H1 (cell line): Measurements from ENCODE around the gene GABPB2. TPM values are rescaled to one million over a fixed set of nuclear protein-coding genes. Genes with fewer than 3 reads are reported as not detected.
"Not testable (repeated sequence)": the region's sequence is repeated elsewhere in the genome, so short reads cannot be mapped to it uniquely, and the experiment has no call there.

Experiments used
- CTCF ChIA-PET: fragments of 300-600 bp; sonication (Branson Sonifier 250); formaldehyde crosslinking; loops from one replicate; lab custom pipeline; 2021; ENCODE audit not compliant: partially characterized antibody; lab: Charles Lee
- POLR2A ChIA-PET: fragments of 300-600 bp; sonication (Branson Sonifier 250); formaldehyde crosslinking; loops from one replicate; lab custom pipeline; 2021; ENCODE audit warnings: inconsistent platforms; ENCODE audit not compliant: partially characterized antibody; lab: Charles Lee
- DNase-seq, 2 experiments: peaks; one replicate each; pipeline versions ENCODE4 v3.0.0 to v3.0.0-alpha.2; 2010 to 2022; ENCODE audit warnings: low spot score in 2 of 2, low read depth in 1 of 2, mixed read lengths in 1 of 2
- FAIRE-seq: peaks from 2 replicates; lab custom pipeline; 2011; peaks lifted over from hg19 to GRCh38; lab: Jason Lieb, UNC
- H2AFZ ChIP-seq: 2 replicates; pipeline ENCODE4 v1.8.1; 2012; ENCODE audit warnings: low read length, inconsistent platforms
- H2AK5ac ChIP-seq: 2 replicates; pipeline ENCODE4 v1.6.1; 2013; ENCODE audit warnings: low read depth, low read length
- H2BK120ac ChIP-seq: replicated peaks from 2 replicates; pipeline ENCODE3; 2013; ENCODE audit warnings: low read depth, low read length, inconsistent platforms
- H2BK12ac ChIP-seq: 2 replicates; pipeline ENCODE4 v1.6.1; 2013; ENCODE audit warnings: low read depth, low read length
- H2BK15ac ChIP-seq: 2 replicates; pipeline ENCODE4 v1.6.1; 2013; ENCODE audit warnings: low read length
- H2BK20ac ChIP-seq: 2 replicates; pipeline ENCODE4 v1.6.1; 2013; ENCODE audit warnings: low read length
- H2BK5ac ChIP-seq: 2 replicates; pipeline ENCODE4 v1.6.1; 2013; ENCODE audit warnings: low read depth, low read length
- H3K14ac ChIP-seq: 2 replicates; pipeline ENCODE4 v1.6.1; 2013; ENCODE audit warnings: inconsistent platforms; ENCODE audit not compliant: insufficient read length
- H3K18ac ChIP-seq: 2 replicates; pipeline ENCODE4 v1.6.1; 2013; ENCODE audit warnings: low read length; ENCODE audit errors: extremely low read depth
- H3K23ac ChIP-seq: 2 replicates; pipeline ENCODE4 v1.6.1; 2013; ENCODE audit warnings: inconsistent platforms; ENCODE audit not compliant: insufficient read length
- H3K23me2 ChIP-seq: 2 replicates; pipeline ENCODE4 v1.6.1; 2013; ENCODE audit warnings: low read depth, low read length
- H3K27ac ChIP-seq: 2 replicates; pipeline ENCODE4 v1.6.1; 2011; ENCODE audit warnings: low read depth, low read length, inconsistent platforms
- H3K27me3 ChIP-seq, 4 experiments: replicated peaks in 1 of 4; 1 replicate in 1 of 4; 2 replicates in 3 of 4; pipeline versions ENCODE4 v1.6.1 to v1.8.1; 2011 to 2013; ENCODE audit warnings: low read length in 3 of 4, mild to moderate bottlenecking in 3 of 4, inconsistent platforms in 2 of 4, mixed read lengths in 2 of 4, moderate library complexity in 1 of 4; ENCODE audit not compliant: control insufficient read depth in 3 of 4, insufficient read depth in 3 of 4; ENCODE audit errors: extremely low read depth in 1 of 4
- H3K36me3 ChIP-seq, 4 experiments: 2 replicates each; pipeline versions ENCODE4 v1.6.1 to v1.8.1; 2011 to 2013; ENCODE audit warnings: mild to moderate bottlenecking in 4 of 4, low read length in 3 of 4, moderate library complexity in 2 of 4, control low read depth in 1 of 4, inconsistent platforms in 1 of 4; ENCODE audit not compliant: insufficient read depth in 4 of 4, control insufficient read depth in 2 of 4
- H3K4ac ChIP-seq: replicated peaks from 2 replicates; pipeline ENCODE3; 2013; ENCODE audit warnings: low read length, low read depth, mixed read lengths, inconsistent platforms; ENCODE audit not compliant: insufficient read length
- H3K4me1 ChIP-seq, 4 experiments: replicated peaks in 1 of 4; 1 replicate in 1 of 4; 2 replicates in 3 of 4; pipeline versions ENCODE4 v1.6.1 to v1.8.1; 2011 to 2013; ENCODE audit warnings: low read length in 3 of 4, inconsistent platforms in 2 of 4, mixed read lengths in 1 of 4; ENCODE audit not compliant: insufficient read depth in 4 of 4, control insufficient read depth in 3 of 4
- H3K4me2 ChIP-seq, 2 experiments: 2 replicates each; pipeline versions ENCODE4 v1.6.1 to v1.8.1; 2011 to 2013; ENCODE audit warnings: low read depth in 2 of 2, low read length in 2 of 2, control low read depth in 1 of 2, inconsistent platforms in 1 of 2, mild to moderate bottlenecking in 1 of 2; ENCODE audit not compliant: insufficient read depth in 1 of 2
- H3K4me3 ChIP-seq, 4 experiments: fragments of 200-600, 300-600 bp in 1 of 4; sonication (generic), shearing (Covaris generic), sonication (Bioruptor Twin) in 1 of 4; 2 replicates each; pipeline versions ENCODE4 v1.5.1 to v1.8.1; 2011 to 2016; ENCODE audit warnings: low read length in 4 of 4, low read depth in 3 of 4, control low read depth in 2 of 4, inconsistent platforms in 2 of 4, mild to moderate bottlenecking in 2 of 4, mixed read lengths in 1 of 4, moderate library complexity in 1 of 4; ENCODE audit not compliant: insufficient read depth in 2 of 4; ENCODE audit errors: extremely low read depth in 1 of 4
- H3K56ac ChIP-seq: replicated peaks from 2 replicates; pipeline ENCODE3; 2013; ENCODE audit warnings: low read depth, mild to moderate bottlenecking, mixed read lengths, low read length, inconsistent platforms; ENCODE audit not compliant: insufficient read length
- H3K79me1 ChIP-seq: 2 replicates; pipeline ENCODE4 v1.6.1; 2013; ENCODE audit warnings: low read depth, low read length, control low read depth
- H3K79me2 ChIP-seq, 2 experiments: 2 replicates each; pipeline versions ENCODE4 v1.6.1 to v1.8.1; 2012 to 2013; ENCODE audit warnings: low read length in 2 of 2, mild to moderate bottlenecking in 2 of 2, inconsistent platforms in 1 of 2; ENCODE audit not compliant: insufficient read depth in 2 of 2, control insufficient read depth in 1 of 2
- H3K9ac ChIP-seq, 4 experiments: replicated peaks in 1 of 4; 1 replicate in 1 of 4; 2 replicates in 3 of 4; pipeline versions ENCODE4 v1.6.1 to v1.8.1; 2011 to 2013; ENCODE audit warnings: low read depth in 3 of 4, low read length in 3 of 4, control low read depth in 2 of 4, mild to moderate bottlenecking in 2 of 4, moderate library complexity in 2 of 4, inconsistent platforms in 1 of 4; ENCODE audit errors: extremely low read depth in 1 of 4
- H3K9me3 ChIP-seq, 2 experiments: 2 replicates each; pipeline versions ENCODE4 v1.6.1 to v1.8.1; 2012 to 2013; ENCODE audit warnings: mild to moderate bottlenecking in 2 of 2, moderate library complexity in 2 of 2, control low read depth in 1 of 2, inconsistent platforms in 1 of 2, low read depth in 1 of 2, low read length in 1 of 2, mixed read lengths in 1 of 2; ENCODE audit not compliant: insufficient read depth in 2 of 2
- H4K20me1 ChIP-seq, 2 experiments: replicated peaks in 1 of 2; 2 replicates each; pipeline versions ENCODE3 to v1.8.1; 2011 to 2013; ENCODE audit warnings: inconsistent platforms in 2 of 2, low read length in 2 of 2, mild to moderate bottlenecking in 1 of 2; ENCODE audit not compliant: insufficient read depth in 2 of 2, control insufficient read depth in 1 of 2
- H4K5ac ChIP-seq: 2 replicates; pipeline ENCODE4 v1.6.1; 2013; ENCODE audit warnings: low read length, low read depth, mixed read lengths, inconsistent platforms; ENCODE audit not compliant: insufficient read length
- H4K8ac ChIP-seq: 2 replicates; pipeline ENCODE4 v1.8.0; 2013; ENCODE audit warnings: mild to moderate bottlenecking, moderate library complexity, low read length, inconsistent platforms; ENCODE audit not compliant: insufficient read depth; ENCODE audit errors: extremely low read depth
- H4K91ac ChIP-seq: replicated peaks from 2 replicates; pipeline ENCODE3; 2013; ENCODE audit warnings: low read length, mixed read lengths, inconsistent platforms; ENCODE audit not compliant: insufficient read length
- WGBS, 2 experiments: shearing (Covaris generic) in 1 of 2; methylation state at CpG; one replicate each; pipeline versions ENCODE4 v1.1.6 to v1.1.7; 2013 to 2015; ENCODE audit warnings: low lambda C conversion rate in 2 of 2, mixed read lengths in 2 of 2, inconsistent platforms in 1 of 2, low coverage in 1 of 2, missing lambda C conversion rate in 1 of 2; ENCODE audit not compliant: insufficient replicate concordance in 2 of 2, insufficient coverage in 1 of 2, insufficient read length in 1 of 2; ENCODE audit errors: extremely low coverage in 1 of 2, missing lambda C conversion rate in 1 of 2; 5-methylcytosine and 5-hydroxymethylcytosine counted together
- polyA plus RNA-seq, 7 experiments: library from polyadenylated mRNA; depleted of rRNA in 3 of 7; stranded (reverse) in 5 of 7; unstranded in 2 of 7; fragments of >200 nt in 5 of 7; fragments of 200-250 nt in 2 of 7; gene quantifications; 1 replicate in 5 of 7; 2 replicates in 1 of 7; 4 replicates in 1 of 7; pipeline versions ENCODE4 v1.2.1 to v1.2.3, GENCODE V29; 2011 to 2013; ENCODE audit warnings: missing spikeins in 2 of 7, mixed read lengths in 2 of 7
- total RNA-seq: library from RNA; stranded (reverse); fragmentation: NEBNext Ultra II Directional; extraction: Animal tissue kit (Norgen Biotek cat#: 25700); gene quantifications from 2 replicates; pipeline ENCODE4 v1.2.1, GENCODE V29; 2021

Gene GABPB2
- total and polyA plus RNA-seq, 2 of the 8 experiments (the other 6 are each of a cell fraction or from before 2014, with no cell fraction given), result 1.8 to 2.4 TPM

GRCh38 chr1:151097426-151097825 is 26.9 kb downstream of the GABPB2 start:
- H3K4ac ChIP-seq, H3K23me2 ChIP-seq, H2BK12ac ChIP-seq, H3K4me3 ChIP-seq, H4K5ac ChIP-seq, H2AFZ ChIP-seq, H3K4me2 ChIP-seq, H3K9ac ChIP-seq, H4K20me1 ChIP-seq, H4K91ac ChIP-seq, DNase-seq, H3K79me2 ChIP-seq, H3K4me1 ChIP-seq, H2BK20ac ChIP-seq, H2BK15ac ChIP-seq, H2BK5ac ChIP-seq, H4K8ac ChIP-seq, H3K27ac ChIP-seq, FAIRE-seq, H3K56ac ChIP-seq, H2AK5ac ChIP-seq, H3K14ac ChIP-seq, H3K27me3 ChIP-seq, H3K36me3 ChIP-seq, H2BK120ac ChIP-seq, H3K23ac ChIP-seq, H3K9me3 ChIP-seq, H3K18ac ChIP-seq, H3K79me1 ChIP-seq: not testable (repeated sequence)
- POLR2A ChIA-PET, result interaction anchor here (1.2 to 1.4 kb wide), 2 partner anchors 36 to 59 kb away, joined by 4 read pairs; partner anchors contain the start of gene TNFAIP8L2
- CTCF ChIA-PET, result interaction anchor here (0.6 to 15.7 kb wide), 9 partner anchors 10 to 900 kb away, joined by 3 to 285 read pairs (median 5); partner anchors contain the start of genes CDC42SE1, MLLT11 and TNFAIP8L2
- 81% methylated on average over 5 of the region's 6 CpGs; no CpG with 5 or more reads in 1 of the 2 experiments for WGBS, 2 experiments
